Vagina (tissue), 2 donors: ENCODE measurements around the gene OR6B3. TPM values are rescaled to one million over a fixed set of nuclear protein-coding genes. Genes with fewer than 3 reads are reported as not detected.

ENCODE experiments used
- DNase-seq, 2 donors: peaks; one replicate each; pipeline ENCODE4 v3.0.0-alpha.2; 2017; ENCODE audit errors: extremely low spot score in 2 of 2
- H3K27ac ChIP-seq: fragments of 200-600 bp; sonication (generic); one replicate; pipeline ENCODE4 v1.5.1; 2019
- H3K27me3 ChIP-seq: fragments of 200-600 bp; sonication (generic); one replicate; pipeline ENCODE4 v1.5.1; 2019
- H3K36me3 ChIP-seq, 2 donors: fragments of 200-600 bp; sonication (generic); one replicate each; pipeline ENCODE4 v1.5.1; 2017 to 2019
- H3K4me1 ChIP-seq: fragments of 200-600 bp; sonication (generic); one replicate; pipeline ENCODE4 v1.5.1; 2019
- H3K4me3 ChIP-seq, 2 donors: fragments of 200-600 bp; sonication (generic); 1 replicate in 1 of 2; 2 replicates in 1 of 2; pipeline ENCODE4 v1.5.1; 2016 to 2019
- H3K9me3 ChIP-seq: fragments of 200-600 bp; sonication (generic); one replicate; pipeline ENCODE4 v1.5.1; 2019
- POLR2A ChIP-seq, 2 donors: fragments of 450-650 bp; IDR thresholded peaks; one replicate each; pipeline ENCODE4 v1.6.1; 2017; ENCODE audit warnings: antibody characterized with exemption in 2 of 2, mild to moderate bottlenecking in 2 of 2, moderate library complexity in 2 of 2
- POLR2AphosphoS5 ChIP-seq, 2 donors: sonication (generic); formaldehyde crosslinking; IDR thresholded peaks; one replicate each; pipeline ENCODE4 v1.9.0; 2017; ENCODE audit warnings: antibody characterized with exemption in 2 of 2, mild to moderate bottlenecking in 2 of 2, low read depth in 1 of 2; ENCODE audit not compliant: insufficient read depth in 1 of 2
- intact Hi-C: fragments of 100-400 bp; cut with DNase I; formaldehyde crosslinking; loops from one replicate; pipeline ENCODE4 v1.15.1; 2023
- total RNA-seq: library from RNA; depleted of rRNA; stranded (reverse); fragments of >200 nt; gene quantifications from one replicate; pipeline ENCODE4 v1.2.3, GENCODE V29; 2016
- TF ChIP-seq, protein P1 (sequence below), 3 experiments: fragments of 450-650 bp in 2 of 3; fragments of 200-600 bp in 1 of 3; sonication (generic) in 1 of 3; IDR thresholded peaks; one replicate each; pipeline ENCODE4 v1.5.1; 2017 to 2019; ENCODE audit warnings: antibody characterized with exemption in 3 of 3, mild to moderate bottlenecking in 2 of 3, moderate library complexity in 2 of 3

The OR6B3 gene
- total RNA-seq, 1 donor from 2014 or later, result not detected

DNA sequence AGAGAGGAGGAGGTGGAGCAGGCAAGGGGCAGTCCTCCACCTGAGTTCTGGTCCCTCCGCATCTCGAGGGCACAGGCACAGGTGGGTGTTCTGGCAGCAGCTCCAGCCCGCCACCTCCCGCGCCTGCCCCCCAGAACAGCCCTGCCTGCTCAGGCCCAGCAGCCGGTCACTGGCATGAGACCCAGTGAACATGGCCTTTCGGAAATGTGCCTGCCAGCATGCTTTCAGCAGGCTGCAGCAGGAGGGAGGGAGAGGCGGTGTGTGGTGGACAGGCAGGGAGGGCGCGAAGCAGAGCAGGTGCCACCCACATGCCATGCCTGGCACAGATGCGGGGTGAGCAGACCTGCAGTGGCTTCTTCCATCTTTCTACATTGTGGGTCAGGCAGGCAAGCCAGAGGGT is 3.4 kb upstream of the OR6B3 start:
- Histone ChIP-seq H3K4me1 (no peaks in the 10 kb centered on the region), H3K9me3 (no peaks in the 10 kb centered on the region), H3K27ac (no peak overlapping the region), H3K27me3 (no peaks in the 10 kb centered on the region), H3K36me3 (no peaks in the 10 kb centered on the region), H3K4me3 (no peak overlapping the region)
- no peak for DNase-seq
- TF ChIP-seq POLR2A (IDR thresholded peaks at IDR 0.05) (no peak), POLR2AphosphoS5 (IDR thresholded peaks at IDR 0.05; ENCODE audit: insufficient read depth in 1 of 2, low read depth in 1 of 2) (no peak)
- TF ChIP-seq, protein P1, sequence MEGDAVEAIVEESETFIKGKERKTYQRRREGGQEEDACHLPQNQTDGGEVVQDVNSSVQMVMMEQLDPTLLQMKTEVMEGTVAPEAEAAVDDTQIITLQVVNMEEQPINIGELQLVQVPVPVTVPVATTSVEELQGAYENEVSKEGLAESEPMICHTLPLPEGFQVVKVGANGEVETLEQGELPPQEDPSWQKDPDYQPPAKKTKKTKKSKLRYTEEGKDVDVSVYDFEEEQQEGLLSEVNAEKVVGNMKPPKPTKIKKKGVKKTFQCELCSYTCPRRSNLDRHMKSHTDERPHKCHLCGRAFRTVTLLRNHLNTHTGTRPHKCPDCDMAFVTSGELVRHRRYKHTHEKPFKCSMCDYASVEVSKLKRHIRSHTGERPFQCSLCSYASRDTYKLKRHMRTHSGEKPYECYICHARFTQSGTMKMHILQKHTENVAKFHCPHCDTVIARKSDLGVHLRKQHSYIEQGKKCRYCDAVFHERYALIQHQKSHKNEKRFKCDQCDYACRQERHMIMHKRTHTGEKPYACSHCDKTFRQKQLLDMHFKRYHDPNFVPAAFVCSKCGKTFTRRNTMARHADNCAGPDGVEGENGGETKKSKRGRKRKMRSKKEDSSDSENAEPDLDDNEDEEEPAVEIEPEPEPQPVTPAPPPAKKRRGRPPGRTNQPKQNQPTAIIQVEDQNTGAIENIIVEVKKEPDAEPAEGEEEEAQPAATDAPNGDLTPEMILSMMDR (IDR thresholded peaks at IDR 0.05), result no peak
- intact Hi-C loops, result loop anchor here (5.0 kb wide), 1 partner anchor 91 kb away; no protein-coding TSS in a partner anchor

DNA sequence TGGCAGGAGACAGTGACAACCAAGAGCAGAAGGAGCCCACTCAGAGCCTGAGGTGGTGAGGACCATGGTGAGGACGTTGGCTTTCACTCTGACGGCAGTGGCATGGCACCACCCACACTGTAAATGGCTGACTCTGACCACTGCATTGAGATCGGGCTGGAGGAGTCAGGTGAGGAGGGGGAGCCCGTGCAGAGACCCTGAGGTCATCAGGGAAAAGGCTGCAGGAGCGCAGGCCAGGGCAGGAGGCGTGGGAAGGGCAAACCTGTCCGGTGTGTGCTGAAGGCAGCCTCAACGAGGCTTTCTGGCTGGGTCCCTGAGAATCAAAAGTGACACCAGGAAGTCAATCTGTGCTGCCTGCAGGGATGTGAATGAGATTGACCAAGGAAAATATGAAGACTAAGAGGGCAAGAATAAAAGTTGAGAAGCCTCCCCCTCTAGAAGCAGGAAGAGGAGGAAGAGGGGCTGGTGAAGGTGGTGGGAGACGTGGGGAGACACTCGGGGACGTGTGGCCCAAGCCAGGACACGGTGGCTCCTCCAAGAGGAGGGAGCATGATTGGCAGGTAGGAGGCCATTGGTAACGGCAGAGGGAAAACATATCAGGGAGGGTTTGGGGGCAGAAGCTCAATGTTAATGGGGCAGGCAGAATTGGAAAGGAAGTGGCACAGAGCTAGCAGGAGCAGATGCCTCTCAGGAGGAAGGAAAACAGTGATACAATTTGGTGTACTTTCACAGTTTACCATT is 2.0 kb upstream of the OR6B3 start:
- Histone ChIP-seq H3K27ac (no peak overlapping the region), H3K4me1 (no peaks in the 10 kb centered on the region), H3K36me3 (no peaks in the 10 kb centered on the region), H3K4me3 (no peak overlapping the region), H3K9me3 (no peaks in the 10 kb centered on the region), H3K27me3 (no peaks in the 10 kb centered on the region)
- TF ChIP-seq POLR2AphosphoS5 (IDR thresholded peaks at IDR 0.05; ENCODE audit: insufficient read depth in 1 of 2, low read depth in 1 of 2) (no peak), POLR2A (IDR thresholded peaks at IDR 0.05) (no peak)
- TF ChIP-seq, protein P1 (IDR thresholded peaks at IDR 0.05), result no peak
- intact Hi-C loops, result loop anchor here (5.0 kb wide), 1 partner anchor 92 kb away; no protein-coding TSS in a partner anchor
- no peak for DNase-seq

DNA sequence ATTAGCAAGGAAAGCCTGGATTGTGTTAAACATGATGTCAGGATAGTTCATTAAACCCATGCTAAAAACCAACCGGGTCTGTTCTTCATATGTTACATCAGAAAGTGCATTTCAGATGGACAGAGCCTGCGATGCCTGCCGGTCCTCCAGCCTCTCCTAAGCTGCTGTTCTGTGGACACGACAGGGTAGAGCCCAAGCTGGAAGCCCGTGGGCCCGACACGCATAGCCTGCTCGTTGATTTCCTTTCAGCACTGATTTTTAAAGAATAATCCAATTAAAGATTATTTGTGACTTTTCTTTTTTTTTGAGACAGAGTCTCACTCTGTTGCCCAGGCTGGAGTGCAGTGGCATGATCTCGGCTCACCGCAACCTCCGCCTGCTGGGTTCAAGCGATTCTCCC is 797 bp downstream of the OR6B3 start:
- Histone ChIP-seq H3K9me3 (no peaks in the 10 kb centered on the region), H3K36me3 (no peaks in the 10 kb centered on the region), H3K4me3 (no peak overlapping the region), H3K4me1 (no peaks in the 10 kb centered on the region), H3K27me3 (no peaks in the 10 kb centered on the region), H3K27ac (no peak overlapping the region)
- DNase-seq, result no peak
- intact Hi-C loops, result no loop called here
- TF ChIP-seq, protein P1 (IDR thresholded peaks at IDR 0.05), result no peak
- TF ChIP-seq POLR2A (IDR thresholded peaks at IDR 0.05) (no peak), POLR2AphosphoS5 (IDR thresholded peaks at IDR 0.05; ENCODE audit: insufficient read depth in 1 of 2, low read depth in 1 of 2) (no peak)

DNA sequence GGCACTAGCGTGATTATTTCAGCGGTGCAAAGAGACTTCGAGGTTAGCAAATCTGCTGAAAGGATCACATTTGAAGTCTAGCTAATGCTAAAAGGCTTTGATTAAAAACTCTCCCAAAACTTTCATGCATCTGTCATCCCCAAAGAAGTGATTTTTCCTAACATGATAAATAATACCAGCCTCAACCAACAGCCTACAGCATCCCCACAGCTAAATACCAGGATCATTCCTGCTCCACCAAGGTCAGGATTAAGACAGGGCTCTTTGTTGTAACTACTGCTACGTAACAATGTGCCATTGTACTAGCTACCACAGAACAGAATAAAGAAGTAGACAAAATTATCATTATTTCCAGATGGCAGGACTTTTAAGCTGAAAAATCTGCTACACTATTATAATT is 1.6 kb downstream of the OR6B3 start:
- intact Hi-C loops, result no loop called here
- Histone ChIP-seq H3K9me3 (no peaks in the 10 kb centered on the region), H3K4me3 (no peak overlapping the region), H3K4me1 (no peaks in the 10 kb centered on the region), H3K27ac (no peak overlapping the region), H3K27me3 (no peaks in the 10 kb centered on the region), H3K36me3 (no peaks in the 10 kb centered on the region)
- no peak for DNase-seq
- TF ChIP-seq POLR2A (IDR thresholded peaks at IDR 0.05) (no peak), POLR2AphosphoS5 (IDR thresholded peaks at IDR 0.05; ENCODE audit: insufficient read depth in 1 of 2, low read depth in 1 of 2) (no peak)
- TF ChIP-seq, protein P1 (IDR thresholded peaks at IDR 0.05), result no peak

DNA sequence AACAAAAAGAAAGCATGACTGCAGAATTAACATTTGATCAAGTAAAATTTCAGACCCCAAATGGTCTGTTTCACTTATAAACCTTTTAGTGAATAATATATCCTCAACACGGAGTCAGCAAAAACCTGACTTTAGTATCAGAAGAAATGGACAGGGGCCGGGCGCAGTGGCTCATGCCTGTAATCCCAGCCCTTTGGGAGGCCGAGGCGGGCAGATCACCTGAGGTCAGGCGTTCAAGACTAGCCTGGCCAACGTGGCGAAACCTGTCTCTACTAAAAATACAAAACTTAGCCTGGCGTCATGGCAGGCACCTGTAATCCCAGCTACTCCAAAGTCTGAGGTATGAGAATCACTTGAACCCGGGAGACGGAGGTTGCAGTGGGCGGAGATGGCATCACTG is 3.0 kb downstream of the OR6B3 start:
- DNase-seq, result no peak
- intact Hi-C loops, result no loop called here
- Histone ChIP-seq H3K27ac (no peak overlapping the region), H3K4me3 (no peak overlapping the region), H3K9me3 (no peaks in the 10 kb centered on the region), H3K36me3 (no peaks in the 10 kb centered on the region), H3K27me3 (no peaks in the 10 kb centered on the region), H3K4me1 (no peaks in the 10 kb centered on the region)
- TF ChIP-seq, protein P1 (IDR thresholded peaks at IDR 0.05), result no peak
- TF ChIP-seq POLR2A (IDR thresholded peaks at IDR 0.05) (no peak), POLR2AphosphoS5 (IDR thresholded peaks at IDR 0.05; ENCODE audit: insufficient read depth in 1 of 2, low read depth in 1 of 2) (no peak)
